GM12801 (cell line): Measurements from ENCODE around the gene TIMM29.

Source experiments
- CTCF ChIP-seq: IDR thresholded peaks from one replicate; pipeline ENCODE4 v1.5.1; 2011; ENCODE audit warnings: control low read depth; ENCODE audit not compliant: insufficient read length; ENCODE audit errors: extremely low read depth

The TIMM29 gene

GRCh38 chr19:10928563-10929401 lies at the start of gene TIMM29, which contains the start of gene YIPF2:
TIMM29 (plus strand) TSS chr19:10928811; CDS start chr19:10928823, 12 bp downstream.
YIPF2 (minus strand) TSS chr19:10928639; CDS start chr19:10928410, 229 bp downstream.
- TF ChIP-seq CTCF = no peak

DNA sequence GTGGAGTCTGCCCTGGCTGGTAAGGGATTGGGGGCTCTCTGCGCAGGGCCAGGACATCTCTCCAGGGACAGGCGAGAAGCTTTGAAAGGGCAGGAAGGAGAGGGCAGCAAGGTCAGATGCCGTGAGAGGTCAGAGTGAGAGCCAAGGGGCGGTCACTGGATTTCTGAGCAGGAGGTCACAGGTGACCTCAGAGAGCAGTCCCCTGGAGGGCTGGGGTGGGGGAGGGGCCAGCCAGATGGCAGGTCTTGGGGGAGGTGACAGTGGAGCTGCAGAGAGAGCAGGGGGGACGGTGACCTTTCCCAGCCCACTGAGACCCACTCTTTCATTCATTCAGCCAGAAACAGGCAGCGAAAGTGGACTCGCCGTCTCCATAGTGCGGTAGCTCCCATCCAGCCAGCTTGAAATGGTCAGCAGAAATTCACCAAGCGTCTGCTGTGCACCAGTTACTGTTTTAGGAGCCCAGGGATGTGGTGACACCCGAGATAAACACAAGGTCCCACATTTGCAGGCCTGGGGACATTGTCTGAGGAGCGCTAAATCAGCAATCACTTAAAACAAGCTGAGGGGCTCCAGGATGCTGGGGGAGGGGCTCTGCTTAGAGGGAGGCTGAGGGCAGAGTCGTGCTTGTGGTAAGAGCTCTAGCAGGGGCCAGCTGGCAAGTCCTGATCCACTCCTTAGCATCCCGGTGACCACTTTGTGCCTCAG lies 47.1 kb upstream of the TIMM29 start:
- no peak for TF ChIP-seq CTCF

DNA sequence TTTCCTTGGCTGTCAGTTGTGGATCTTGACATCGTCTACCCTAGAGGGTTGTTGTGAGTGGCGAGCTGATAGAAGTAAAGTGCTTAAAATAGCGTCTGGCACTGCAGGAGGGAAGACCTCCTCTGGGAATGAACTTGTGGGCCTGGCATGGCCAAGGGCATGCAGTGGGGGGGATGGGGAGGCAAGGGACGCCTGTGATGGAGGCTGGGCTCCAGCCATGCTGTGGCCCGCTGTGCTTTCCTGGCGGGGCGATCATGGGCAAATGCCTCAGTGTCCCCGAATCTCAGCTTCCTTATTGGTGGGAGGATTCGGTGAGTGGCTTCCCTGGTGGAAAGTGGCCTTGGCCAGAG lies 46.5 kb upstream of the TIMM29 start:
- no peak for TF ChIP-seq CTCF

- TF ChIP-seq CTCF = no peak
These were observed 44.3 kb upstream of the TIMM29 start for GRCh38 chr19:10884274-10884673.

GRCh38 chr19:10885201-10886169 lies 43.1 kb upstream of the TIMM29 start:
- no peak for TF ChIP-seq CTCF

DNA sequence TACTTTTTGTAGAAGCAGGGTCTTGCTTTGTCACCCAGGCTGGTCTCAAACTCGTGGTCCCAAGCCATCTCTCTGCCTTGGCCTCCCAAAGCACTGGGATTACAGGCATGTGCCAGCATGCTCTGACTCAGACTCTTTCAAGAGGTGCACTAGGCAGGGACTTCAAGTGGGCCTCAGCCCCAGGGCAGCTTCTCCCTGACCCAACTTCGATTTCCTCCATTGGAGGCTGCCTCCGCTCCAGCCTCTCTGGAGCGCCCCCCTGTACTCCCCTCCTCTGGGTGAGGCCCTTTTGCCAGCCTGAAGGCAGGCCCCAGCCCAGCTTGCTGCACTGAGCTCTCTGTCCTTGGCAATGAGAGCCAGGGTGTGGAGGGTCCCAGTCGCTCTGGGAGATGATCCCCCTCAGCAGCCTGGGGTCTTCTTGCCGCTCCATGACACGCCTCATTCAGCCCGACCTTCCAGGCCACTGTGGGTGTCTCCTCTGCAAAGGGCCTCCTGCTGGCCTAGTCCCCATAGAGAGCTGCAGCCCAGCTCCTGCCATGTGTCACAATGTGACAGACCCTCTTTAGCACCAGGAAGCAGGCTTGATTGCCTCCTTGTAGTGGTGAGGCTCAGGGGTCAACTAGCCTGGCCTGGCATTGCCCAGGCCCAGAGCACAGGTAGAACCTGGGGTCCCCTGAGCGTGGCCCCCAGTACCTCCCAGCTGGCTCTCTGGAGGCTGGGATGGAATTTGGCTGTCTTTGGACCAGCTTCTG lies 40.8 kb upstream of the TIMM29 start:
- TF ChIP-seq CTCF = no peak
